Mesothelial cell of epicardium (in vitro differentiated cells): Measurements from ENCODE around the gene UBALD1. TPM values are rescaled to one million over a fixed set of nuclear protein-coding genes. Genes with fewer than 3 reads are reported as not detected.

ENCODE experiments used
- DNase-seq, 2 experiments: peaks; one replicate each; pipeline ENCODE4 v3.0.0; 2021; ENCODE audit warnings: low spot score in 2 of 2; ENCODE audit not compliant: unreplicated experiment in 2 of 2
- H3K27ac Mint-ChIP-seq: 2 replicates; pipeline ENCODE4 v1.8.0; 2021; ENCODE audit warnings: mixed read lengths
- H3K27me3 Mint-ChIP-seq: 2 replicates; pipeline ENCODE4 v1.8.0; 2021; ENCODE audit warnings: low read depth, mixed read lengths
- H3K36me3 Mint-ChIP-seq: 2 replicates; pipeline ENCODE4 v1.8.0; 2021; ENCODE audit warnings: mixed read lengths
- H3K4me1 Mint-ChIP-seq: 2 replicates; pipeline ENCODE4 v1.8.0; 2021; ENCODE audit warnings: mixed read lengths
- H3K4me3 Mint-ChIP-seq: 2 replicates; pipeline ENCODE4 v1.8.0; 2021; ENCODE audit warnings: mild to moderate bottlenecking, moderate library complexity, mixed read lengths
- H3K9me3 Mint-ChIP-seq: 2 replicates; pipeline ENCODE4 v1.8.0; 2021; ENCODE audit warnings: mixed read lengths
- CTCF ChIP-seq: fragments of 200-600 bp; sonication (generic); IDR thresholded peaks from one replicate; pipeline ENCODE4 v1.5.0; 2021; ENCODE audit warnings: antibody characterized with exemption; ENCODE audit not compliant: unreplicated experiment
- total RNA-seq: library from RNA; stranded (reverse); gene quantifications from 3 replicates; pipeline ENCODE4 v1.2.1, GENCODE V29; 2021

Gene UBALD1
- total RNA-seq, 1 donor from 2014 or later = 59.3 TPM

DNA sequence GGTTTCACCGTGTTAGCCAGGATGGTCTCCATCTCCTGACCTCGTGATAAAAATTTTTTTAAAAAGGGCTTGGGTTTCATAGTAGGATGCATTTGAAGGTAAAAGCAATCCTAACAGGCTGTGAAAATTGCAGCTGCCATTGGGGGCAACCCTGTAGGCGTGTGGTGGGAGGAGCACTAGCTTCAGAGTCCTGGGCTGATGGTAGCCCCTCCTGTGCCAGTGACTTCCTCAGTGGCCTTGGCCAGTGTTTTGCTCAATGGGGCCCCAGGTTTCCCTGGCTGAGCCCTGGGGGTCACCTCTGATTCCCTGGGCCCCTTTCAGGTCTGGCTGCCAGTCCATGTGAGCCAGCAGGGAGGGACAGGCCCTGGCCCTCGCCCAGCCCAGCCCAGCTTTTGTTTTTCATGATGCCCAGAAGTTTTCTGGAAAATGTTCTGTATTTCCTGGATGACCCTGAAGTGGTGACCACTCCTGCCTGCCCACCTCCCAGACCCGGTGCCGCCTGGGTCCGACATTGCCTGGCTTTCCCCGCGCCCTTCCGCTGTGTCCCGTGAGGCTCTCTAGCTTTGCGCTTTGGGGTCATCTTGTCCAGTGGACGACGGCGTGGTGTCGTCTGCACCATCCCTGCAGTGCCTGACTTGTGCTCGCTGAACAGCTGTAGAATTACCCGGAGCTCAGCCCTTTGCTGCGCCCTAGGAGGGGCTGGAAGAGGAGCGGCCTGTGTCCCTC, 19.4 kb upstream of the UBALD1 start:
- no peak for DNase-seq
- Mint-ChIP-seq H3K27me3 (no peaks in the 10 kb centered on the region), H3K4me3 (no peak overlapping the region), H3K4me1 (no peaks in the 10 kb centered on the region), H3K36me3 (peaks cover 20% of the 10 kb centered on the region), H3K27ac (no peak overlapping the region), H3K9me3 (peaks cover 6% of the 10 kb centered on the region)
- no peak for TF ChIP-seq CTCF

DNA sequence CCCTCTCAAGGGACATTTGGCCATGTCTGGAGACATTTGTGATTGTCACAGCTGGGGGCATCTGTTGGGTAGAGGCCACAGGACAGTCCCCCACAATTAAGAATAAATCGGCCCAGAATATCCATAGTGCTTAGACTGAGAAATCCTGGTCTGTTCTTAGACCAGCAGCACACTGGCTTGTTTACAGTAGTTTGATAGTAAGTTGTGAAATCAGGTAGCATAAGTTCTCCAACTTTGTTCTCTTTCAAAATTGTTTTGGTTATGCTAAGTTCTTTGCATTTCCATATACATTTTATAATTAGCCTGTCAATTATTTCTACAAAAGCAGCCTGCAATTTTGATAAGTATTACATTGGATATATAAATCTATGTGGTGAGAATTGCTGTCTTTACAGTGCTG, 16.8 kb upstream of the UBALD1 start:
- Mint-ChIP-seq H3K27me3 (no peaks in the 10 kb centered on the region), H3K9me3 (peaks cover 6% of the 10 kb centered on the region), H3K36me3 (peaks cover 20% of the 10 kb centered on the region), H3K27ac (no peak overlapping the region), H3K4me1 (peaks cover 8% of the 10 kb centered on the region), H3K4me3 (no peak overlapping the region)
- DNase-seq = no peak
- TF ChIP-seq CTCF = no peak

- peaks cover 20% of the 10 kb centered on the region for H3K4me1 Mint-ChIP-seq
- no peak overlapping the region for H3K4me3 Mint-ChIP-seq
Observed at GRCh38 chr16:4628283-4628682, 13.6 kb upstream of the UBALD1 start.

DNA sequence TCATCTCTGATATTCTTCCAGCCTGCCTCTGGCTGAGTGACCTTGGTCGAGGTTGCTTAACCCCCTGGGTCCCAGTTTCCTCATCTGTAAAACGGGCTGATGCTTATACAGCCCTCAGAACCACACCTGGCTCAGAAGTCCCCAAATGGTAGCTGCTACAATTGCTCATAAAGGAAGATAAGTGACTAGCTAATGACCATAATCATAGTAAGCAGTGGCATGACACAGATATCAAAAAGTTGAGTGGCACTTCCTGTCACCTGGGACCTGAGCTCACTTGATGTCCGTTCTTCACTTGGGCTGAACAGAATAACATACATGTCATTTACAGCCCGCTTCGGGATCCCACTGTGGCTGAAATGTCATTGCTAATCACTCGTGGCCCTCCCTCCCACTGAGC, 11.7 kb upstream of the UBALD1 start:
- Mint-ChIP-seq H3K27me3 (no peaks in the 10 kb centered on the region), H3K27ac (peak overlapping the region; percentile 97), H3K4me1 (peaks cover 20% of the 10 kb centered on the region), H3K9me3 (peaks cover 5% of the 10 kb centered on the region), H3K4me3 (peak overlapping the region; percentile 92), H3K36me3 (peaks cover 11% of the 10 kb centered on the region)
- TF ChIP-seq CTCF = no peak
- no peak for DNase-seq

More at GRCh38 chr16:4628283-4628682, 13.6 kb upstream of the UBALD1 start:
- TF ChIP-seq CTCF = no peak
- no peak overlapping the region for H3K27ac Mint-ChIP-seq
- H3K36me3 Mint-ChIP-seq = peaks cover 16% of the 10 kb centered on the region
- peaks cover 6% of the 10 kb centered on the region for H3K9me3 Mint-ChIP-seq
- DNase-seq = no peak
- no peaks in the 10 kb centered on the region for H3K27me3 Mint-ChIP-seq

DNA sequence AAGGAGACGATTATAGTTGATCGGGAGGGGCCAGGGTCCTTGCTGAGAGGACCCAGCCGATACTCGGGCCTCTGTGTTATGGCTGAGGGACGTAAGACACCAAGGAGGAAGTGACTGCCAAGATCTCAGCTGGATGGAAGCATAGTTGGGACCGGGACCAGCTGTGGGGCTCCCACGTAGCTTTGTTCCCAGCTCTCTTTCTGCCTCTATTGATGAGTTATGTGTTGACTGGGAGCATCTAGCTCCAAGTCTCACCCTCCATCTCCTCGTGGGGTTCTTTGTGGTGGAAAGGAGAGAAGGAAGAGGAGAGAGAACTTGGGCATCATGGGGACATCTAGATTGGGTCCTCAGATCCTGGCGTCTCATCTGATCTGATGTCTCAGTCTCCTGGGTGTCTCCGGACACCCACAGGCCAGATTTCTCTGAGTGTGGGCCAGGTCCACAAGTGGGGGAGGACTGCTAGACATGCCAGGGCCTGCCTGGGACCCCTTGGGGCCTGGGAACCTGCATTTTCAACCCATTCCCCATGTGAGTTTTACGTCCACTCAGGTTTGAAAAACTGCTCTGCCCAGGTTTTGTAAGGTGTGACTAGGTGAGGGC, 11.0 kb upstream of the UBALD1 start:
- Mint-ChIP-seq H3K36me3 (peaks cover 5% of the 10 kb centered on the region), H3K4me1 (peaks cover 20% of the 10 kb centered on the region), H3K9me3 (no peaks in the 10 kb centered on the region), H3K27ac (peak overlapping the region; percentile 97), H3K4me3 (peak overlapping the region; percentile 92), H3K27me3 (no peaks in the 10 kb centered on the region)
- no peak for DNase-seq
- no peak for TF ChIP-seq CTCF
